ENCODE measurements around the gene RBMXL3.

Gene RBMXL3

DNA sequence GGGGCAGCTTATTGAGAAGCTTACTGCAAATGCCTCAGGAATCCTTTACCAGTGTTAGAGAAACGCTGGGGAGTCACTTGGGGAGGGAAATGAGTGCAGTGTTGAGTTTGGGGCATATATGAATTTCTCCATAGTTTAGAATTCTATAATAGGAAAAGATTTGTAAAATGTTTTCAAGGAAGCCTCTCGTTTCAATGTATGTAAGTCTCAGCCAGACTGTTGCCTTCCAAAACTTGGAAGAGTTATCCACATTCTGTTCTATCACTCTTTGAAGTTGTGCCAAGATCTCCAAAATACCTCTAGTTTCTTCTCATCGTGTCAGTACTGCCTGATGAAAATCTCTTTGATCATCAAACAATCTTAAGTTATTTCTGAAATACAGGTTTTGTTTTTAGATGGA lies 45.3 kb downstream of the RBMXL3 start:
- DNase-seq = no peak

DNA sequence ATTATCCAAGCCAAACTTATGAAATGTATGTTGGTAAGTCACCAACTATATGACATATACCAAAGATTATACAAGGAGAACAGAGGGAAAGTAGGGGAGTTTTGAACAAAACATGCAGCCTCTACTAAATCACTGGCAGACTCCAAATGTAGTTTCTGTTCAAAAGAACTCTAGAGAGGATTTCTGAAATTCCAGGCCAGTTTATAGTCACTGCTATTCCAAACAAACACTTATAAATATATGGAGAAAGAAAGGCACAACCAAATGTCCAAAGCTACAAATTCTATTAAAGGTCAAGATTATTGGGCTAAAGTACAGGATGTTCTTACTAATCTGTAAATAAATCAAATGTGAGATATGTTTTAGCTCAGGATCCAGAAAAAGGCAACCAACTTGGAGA lies 47.4 kb downstream of the RBMXL3 start:
- DNase-seq = no peak

DNA sequence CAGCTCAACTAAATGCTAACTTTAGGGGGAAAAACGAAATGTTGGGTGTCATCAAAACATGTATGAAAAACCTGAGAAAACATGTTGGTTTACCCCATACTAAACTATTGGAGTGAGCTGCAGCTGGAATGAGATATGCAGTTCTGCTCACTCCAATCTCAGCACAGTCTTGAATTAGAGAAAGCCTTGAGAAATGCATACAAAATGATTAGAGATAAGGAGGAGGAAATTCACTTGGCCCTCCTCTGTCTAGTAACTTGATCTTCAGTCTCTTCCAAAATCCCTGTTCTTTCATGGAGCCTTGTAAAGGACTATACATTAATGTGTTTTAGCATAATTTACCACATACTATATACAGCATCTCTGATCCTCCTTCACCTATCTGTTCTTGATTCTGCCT lies 47.8 kb downstream of the RBMXL3 start:
- DNase-seq = no peak

All from stimulated activated naive CD4-positive, alpha-beta T cell treated with Interleukin-2 at 50 U/mL for 16 hours (primary cell).